GM19468 (cell line): Measurements from ENCODE around the gene HELLS.
"Not testable (repeated sequence)": the region's sequence is repeated elsewhere in the genome, so short reads cannot be mapped to it uniquely, and the experiment has no call there.

Experiments
- ATAC-seq: cut with Tn5 transposase; IDR thresholded peaks from one replicate; pipeline ENCODE4 v1.9.1; 2021; ENCODE audit warnings: mild to moderate bottlenecking, moderate library complexity, moderate number of reproducible peaks; ENCODE audit not compliant: unreplicated experiment; ENCODE audit errors: extremely low read depth

The HELLS gene

DNA sequence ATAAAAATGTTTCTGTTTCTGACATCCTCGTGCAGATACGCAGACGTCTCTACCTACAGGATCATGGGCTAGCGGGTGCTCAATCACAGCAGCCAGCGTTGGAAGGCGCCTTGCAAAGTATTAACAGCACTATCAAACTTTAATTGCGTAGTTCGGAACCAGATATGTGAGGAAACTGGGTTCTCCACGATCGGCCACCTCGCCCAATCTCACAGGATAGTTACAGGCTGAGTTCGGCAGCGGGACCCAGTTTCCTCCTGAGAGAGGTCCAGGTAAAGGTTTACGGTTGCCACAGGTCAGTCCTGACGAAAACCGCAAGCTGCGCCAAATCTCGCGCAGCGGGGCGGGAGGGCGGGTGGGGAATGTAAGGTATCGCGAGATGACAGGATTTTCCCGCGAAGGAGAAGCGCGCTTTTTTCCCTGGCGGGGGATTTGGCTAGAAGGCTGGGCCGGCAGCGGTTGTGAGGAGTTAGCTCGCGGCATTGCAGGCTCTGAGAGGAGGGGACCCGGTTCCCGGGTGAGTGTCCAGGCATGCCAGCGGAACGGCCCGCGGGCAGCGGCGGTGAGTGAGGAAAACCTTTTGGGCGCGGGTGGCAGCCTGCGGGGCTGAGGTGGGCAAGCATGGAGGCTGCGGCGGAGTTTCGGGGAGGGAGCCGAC, at the start of gene HELLS:
Gene HELLS (plus strand): TSS at position 398 of the 658 bp plus-strand sequence. CDS start 134 bp downstream, at position 532.
- ATAC-seq: peak; percentile 19

DNA sequence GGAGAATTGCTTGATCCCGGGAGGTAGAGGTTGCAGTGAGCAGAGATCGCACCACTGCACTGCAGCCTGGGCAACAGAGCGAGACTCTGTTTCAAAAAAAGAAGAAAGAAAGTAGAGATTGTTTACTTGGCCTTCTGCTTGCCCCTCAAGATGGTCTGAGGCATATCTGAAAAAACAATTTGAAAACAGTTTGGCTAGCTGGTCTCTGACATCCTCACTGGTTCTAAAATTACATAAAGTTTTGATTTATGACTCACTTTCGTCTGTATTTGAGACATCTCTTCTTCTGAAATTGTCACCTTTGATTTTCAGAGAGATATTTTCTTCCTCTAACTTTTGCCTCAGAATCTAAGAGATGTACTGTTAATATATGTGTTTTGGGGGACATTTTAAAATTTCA, 49.6 kb upstream of the HELLS start:
- no peak for ATAC-seq

DNA sequence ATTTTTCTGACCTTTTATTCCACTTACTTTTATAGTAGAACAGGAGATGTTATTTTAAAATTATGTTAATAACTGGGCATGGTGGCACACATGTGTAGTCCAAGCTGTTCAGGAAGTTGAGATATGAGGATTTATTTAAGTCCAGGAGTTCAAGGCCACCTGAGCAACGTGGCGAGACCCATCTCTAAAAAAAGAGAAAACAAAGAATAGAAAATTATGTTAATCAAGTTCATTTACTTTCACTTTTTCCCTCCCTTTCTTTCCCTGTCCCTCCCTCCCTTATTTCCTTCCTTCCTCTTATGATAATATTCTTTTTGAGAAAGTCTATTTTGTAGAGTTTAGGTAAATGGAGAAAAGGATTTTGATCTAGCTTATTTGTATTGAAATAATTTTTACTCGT, 48.9 kb upstream of the HELLS start:
- ATAC-seq: no peak

DNA sequence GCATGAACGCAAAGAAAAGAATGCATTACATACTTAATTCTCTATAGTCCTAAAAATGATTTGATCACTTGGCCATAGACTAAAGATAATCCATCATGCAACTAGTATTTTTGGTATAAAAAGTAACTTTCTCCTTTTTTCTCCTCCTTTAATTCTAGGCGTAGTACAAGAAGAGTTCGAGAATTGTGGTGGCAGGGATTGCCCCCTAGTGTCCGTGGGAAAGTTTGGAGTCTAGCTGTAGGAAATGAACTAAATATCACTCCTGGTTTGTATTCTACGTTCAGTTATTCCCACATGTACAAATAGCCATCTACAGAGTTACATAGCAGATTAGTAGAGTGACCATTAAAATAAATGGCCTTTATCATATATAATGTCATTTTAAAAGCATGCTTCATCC, 45.5 kb upstream of the HELLS start:
- ATAC-seq: no peak

DNA sequence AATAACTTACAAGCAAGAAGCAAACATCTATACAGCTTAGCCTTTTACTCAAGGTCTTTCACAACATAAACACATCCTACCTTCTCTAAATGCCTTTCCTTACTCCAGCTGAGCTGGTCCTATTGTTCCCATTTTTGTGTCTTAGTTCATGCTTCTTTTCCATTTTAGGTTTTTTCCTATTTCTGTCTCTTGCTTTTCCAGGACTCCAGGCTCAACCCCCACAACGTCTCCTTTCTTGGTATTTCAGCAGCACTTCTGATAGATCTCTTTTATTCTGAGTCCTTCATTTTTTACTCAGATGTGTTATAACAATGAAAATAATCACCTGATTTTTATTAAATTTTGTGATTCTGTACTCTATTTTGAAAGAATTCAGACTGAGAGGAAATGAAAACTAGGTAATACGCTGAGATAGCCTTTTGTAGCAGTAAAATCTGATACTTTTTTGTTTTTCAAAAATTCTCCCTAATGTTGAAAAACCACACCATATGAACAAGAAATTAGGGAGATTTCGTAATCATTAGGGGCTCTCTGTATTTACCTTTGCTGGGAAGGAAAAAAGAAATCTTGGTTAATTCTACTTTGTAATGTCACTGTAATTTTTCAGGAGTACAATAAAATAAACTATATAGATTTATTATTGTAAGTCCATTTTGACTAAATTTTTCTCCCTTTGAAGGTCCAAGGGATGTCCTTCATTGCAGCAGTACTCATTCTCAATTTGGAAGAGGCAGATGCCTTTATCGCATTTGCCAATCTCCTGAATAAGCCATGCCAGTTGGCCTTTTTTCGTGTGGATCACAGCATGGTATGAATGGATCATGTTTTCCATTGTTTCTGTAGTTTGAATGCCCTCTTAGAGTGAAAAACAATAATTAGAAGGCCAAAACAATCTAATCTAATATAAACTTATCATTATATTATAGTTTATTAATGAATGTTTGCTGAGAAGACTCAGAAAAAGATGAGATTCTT, 24.0 kb upstream of the HELLS start:
- no peak for ATAC-seq

DNA sequence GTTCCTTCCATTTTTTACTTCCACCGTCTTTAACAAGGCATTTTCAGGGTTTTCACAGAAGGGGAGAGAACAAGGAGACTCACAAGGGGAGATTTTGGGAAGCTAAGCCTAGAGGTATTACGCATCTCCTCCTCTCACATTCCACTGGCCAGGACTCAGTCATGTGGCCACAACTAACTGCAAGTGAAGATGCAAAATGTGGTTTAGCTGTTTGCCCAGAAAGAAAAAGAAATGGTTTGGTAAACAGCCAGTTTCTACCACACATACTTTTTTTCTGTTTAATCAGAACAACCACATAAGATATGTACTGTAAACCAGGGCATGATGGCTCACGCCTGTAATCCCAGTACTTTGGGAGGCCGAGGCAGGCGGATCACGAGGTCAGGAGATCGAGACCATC, 21.4 kb upstream of the HELLS start:
- no peak for ATAC-seq

DNA sequence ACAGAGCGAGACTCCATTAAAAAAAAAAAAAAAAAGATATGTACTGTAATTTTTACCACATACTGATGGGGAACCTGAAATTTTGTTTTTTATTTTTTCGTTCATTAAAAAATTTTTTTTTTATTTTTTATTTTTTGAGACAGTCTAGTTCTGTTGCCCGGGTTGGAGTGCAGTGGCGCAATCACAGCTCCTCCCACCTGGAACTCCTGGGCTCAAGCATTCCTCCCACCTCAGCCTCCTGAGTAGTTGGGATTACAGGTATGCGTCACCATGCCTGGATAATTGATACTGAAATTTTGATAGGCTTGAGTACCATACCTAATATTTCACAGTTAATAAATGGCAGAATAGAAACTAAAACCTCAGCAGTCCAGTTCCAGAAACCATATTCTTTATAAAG, 20.9 kb upstream of the HELLS start:
- no peak for ATAC-seq

DNA sequence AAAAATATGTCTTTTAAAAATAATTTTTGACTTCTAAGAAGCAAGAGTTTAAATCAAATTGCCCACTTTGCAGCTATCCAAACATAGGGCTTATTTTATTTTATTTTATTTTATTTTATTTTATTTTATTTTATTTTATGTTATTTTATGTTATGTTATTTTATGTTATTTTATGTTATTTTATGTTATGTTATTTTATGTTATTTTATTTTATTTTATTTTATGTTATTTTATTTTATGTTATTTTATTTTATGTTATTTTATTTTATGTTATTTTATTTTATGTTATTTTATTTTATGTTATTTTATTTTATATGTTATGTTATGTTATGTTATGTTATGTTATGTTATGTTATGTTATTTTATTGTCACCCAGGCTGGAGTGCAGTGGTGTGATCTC, 14.0 kb upstream of the HELLS start:
- not testable (repeated sequence) for ATAC-seq

DNA sequence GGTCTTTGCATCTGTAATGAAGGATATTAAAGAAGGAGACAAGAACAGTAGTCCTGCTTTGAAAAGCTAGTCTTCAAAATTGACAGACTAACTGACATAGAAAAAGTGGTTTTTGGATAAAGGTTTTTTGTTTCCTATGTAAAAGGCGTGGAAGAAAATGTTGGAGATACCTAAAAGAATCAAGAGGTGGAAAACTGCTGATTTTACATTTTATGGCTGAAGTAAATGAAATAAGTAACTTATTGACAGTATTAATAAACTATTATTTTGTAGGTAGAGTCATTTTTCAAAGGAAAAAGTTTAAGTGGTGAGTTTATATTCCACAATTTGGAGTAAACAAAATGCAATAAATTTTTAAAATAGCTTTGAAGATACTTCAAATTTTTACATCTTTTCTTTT, 12.6 kb upstream of the HELLS start:
- ATAC-seq: no peak

DNA sequence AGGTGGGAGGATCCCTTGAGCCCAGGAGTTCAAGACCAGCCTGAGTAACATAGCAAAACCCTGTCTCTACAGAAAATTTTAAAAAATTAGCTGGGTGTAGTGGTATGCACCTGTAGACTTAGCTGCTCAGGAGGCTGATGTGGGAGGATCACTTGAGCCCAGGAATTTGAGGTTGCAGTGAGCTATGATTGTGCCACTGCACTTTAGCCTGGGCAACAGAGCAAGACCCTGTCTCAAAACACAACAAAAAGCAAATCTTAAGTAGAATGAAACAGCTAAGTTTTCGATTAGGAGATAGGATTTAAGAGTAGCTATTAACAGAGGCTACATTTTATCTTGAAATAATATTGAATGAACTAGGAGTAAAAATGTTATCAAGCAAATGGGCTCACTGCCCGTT, 3.3 kb upstream of the HELLS start:
- not testable (repeated sequence) for ATAC-seq

DNA sequence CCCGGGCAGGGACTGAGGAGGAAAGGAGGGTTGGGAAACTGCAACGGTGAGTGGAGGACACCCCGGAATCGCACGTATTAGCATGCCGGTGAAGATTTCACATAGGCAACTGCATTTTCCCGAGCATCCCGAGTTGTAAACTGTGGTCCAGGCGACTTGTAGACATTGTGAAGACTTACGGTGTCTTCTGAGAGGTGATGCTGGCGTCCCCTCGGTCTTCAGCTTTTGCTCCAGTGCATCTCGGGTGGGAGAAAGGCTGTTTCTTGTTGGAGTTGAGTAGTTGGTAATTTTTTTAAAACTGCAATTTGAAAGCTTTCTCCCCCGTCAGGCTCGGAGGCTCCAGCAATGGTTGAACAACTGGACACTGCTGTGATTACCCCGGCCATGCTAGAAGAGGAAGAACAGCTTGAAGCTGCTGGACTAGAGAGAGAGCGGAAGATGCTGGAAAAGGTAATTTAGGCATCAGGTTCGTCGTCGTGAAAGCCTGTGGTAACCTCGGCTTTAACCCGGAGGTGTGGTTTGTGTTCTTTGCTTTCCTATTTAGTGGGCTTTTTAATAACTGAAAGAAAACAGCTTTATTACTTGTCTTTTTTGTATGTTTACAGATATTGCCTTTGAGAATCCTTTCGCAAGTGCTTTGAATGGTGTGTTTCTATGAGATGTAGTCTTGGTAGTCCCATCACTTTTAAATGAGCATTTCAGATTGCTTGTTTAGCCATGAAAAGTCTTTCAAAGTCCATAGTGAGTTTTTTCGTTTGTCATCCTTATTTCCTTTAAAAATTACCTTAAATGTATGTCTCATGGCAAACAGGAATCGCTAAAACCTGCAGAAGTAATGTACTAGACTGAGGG, 687 bp downstream of the HELLS start:
- no peak for ATAC-seq

DNA sequence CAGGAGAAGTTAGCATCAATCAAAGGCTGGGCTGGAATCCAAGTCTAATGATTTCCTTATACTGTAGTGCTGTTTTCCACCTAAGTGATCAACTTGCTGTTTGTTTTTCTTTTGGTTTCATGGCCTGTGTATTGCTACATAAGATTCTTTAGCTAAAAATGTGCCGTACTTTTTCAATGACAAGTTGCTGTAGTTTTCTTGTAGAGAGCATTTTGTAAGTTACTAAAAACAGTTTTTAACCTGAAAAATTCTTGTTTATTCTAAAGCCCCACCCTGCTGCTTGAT, 1.3 kb downstream of the HELLS start:
- ATAC-seq: no peak

DNA sequence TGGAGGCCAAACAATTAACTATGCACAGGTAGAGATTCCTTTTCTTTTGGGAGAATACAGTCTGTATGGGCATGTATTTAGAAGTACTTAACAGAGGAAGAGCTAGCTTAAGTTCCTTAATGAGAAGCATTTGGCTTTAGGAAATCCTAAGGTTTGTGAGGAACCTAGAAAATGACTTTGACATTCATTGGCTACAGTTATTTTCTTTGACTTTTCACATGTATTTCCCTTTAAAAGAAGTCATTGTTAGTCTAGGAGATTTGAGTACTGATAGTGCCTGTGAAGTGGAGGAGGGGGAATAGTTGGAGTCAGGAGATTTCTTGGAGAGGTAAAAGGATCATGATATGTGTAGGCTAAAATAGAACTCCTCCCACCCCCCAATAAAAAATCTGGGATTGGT, 3.6 kb downstream of the HELLS start:
- ATAC-seq: no peak

DNA sequence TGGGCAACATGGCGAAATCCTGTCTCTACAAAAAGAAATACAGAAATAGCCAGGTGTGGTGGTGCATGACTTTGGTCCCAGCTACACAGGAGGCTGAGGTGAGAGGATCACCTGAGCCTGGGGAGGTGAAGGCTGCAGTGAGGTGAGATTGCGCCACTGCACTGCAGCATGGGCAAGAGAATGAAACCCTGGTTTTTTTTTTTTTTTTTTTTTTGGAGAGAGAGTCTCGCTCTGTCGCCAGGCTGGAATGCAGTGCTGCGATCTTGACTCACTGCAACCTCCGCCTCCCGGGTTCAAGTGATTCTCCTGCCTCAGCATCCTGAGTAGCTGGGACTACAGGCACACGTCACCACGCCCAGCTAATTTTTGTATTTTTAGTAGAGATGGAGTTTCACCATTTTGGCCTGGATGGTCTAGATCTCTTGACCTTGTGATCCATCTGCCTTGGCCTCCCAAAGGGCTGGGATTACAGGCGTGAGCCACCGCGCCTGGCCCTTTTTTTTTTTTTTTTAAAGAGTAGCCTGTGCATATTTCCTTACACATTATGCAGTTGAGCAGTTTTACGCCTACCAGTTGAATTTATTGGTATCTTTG, 22.2 kb downstream of the HELLS start:
- ATAC-seq: not testable (repeated sequence)

DNA sequence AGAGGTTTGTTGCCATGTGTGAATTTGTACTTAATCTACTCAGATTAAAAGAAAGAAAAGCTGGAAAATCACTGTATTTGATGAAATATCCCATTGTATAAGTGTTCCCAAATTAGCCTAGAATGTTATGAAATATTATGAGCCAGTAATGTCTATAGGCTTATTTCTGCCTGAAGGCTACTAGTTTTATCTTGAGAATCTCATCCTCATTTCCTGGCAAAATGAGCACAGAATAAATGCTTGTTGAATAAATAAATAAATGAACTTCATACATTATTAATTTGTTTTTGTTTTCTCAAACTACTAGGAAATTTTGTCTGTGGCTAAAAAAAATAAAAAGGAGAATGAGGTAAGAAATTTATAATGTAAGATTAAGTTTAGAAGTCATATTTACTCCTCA, 25.5 kb downstream of the HELLS start:
- ATAC-seq: no peak

DNA sequence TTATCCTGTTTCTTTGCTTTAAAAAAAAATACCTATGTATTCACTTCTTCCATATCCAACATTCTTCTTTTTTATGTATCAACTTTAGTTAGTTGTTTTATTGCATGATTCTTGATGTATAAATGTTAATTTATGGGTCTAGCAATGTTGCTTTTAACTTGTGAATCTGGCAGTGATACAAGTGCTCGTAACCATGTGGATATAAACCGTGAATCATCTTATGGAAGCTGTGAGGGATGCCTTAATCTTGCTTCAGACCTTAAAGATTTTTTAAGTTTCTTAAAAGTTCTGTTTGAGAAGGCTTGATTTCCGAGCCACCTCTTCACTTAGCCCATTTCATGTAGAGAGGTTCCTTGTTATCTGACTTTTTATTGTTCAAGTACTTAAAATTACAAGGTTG, 25.9 kb downstream of the HELLS start:
- no peak for ATAC-seq

DNA sequence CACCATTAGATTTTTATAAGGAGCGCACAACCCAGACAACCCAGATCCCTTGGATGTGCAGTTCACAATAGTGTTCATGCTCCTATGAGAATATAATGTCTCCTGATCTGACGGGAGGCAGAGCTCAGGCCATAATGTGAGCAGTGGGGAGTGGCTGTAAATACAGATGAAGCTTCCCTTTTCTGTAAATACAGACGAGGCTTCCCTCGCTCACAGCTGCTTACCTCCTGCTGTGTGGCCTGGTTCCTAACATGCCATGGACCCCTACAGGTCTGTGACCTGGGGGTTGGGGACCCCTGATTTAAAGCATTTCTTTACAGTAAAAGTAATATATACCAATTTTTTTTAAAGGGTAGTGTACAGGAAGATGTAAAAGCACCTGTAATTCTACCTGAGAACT, 33.2 kb downstream of the HELLS start:
- ATAC-seq: no peak

DNA sequence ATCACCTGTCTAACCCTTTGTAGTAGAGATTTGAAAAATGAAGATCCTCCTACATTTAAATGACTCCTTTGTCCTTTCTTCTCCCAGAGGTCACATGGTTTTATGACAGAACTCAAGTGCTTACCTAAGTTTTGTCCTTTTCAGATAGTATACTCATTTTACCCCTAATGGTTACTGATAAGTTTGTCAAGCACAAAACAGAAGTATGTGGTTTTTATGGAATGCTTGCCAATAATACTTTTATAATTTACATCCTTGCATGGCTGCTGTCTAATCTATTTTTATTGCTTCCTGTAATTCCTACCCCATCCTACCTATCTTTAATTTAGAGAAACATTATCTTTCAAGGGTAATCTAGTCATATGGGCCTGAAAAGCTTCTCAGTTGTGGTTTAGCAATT, 37.5 kb downstream of the HELLS start:
- ATAC-seq: no peak

DNA sequence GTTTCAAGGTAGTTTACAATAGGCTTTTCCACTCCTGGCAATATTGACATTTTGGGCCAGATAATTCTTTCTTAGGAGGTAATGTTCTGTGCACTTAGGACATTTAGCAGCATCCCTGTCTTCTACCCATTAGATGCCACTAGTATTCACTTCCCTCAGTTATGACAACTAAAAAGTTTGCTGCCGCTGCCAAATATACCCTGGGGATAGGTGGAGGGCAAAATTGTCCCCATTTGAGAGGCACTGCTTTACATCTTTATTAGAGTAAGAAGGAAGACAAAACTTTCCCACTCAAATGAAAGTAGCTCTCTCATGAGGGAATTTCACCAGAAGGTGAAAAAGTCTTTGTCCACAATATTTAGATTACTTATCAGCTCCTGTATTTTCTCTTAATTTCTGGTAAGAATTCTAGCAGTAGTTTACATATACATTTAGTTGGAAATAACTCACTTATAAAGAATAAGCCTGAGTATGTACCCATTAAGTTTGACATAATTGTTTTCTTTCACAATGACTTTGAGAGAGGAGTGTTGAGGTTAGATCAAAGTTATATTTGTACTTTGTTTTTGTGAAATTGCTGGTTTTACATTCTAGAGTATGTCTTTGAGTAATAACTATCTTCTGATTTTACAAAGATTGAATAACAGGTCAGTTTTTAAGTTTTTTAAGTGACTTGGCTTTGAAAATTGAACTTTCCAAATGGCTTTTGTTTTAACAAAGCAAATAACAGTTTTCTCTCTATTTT, 46.0 kb downstream of the HELLS start:
- ATAC-seq: no peak
